EL (cell line): ENCODE measurements around the gene POU2F1.

Experiments
- DNase-seq: peaks from one replicate; pipeline ENCODE4 v3.0.0-alpha.2; 2016

The POU2F1 gene

GRCh38 chr1:167476061-167476460 lies 255.4 kb downstream of the POU2F1 start:
- no peak for DNase-seq
